ENCODE results near the gene PAM.

GRCh38 chr5:102922111-102922720 lies 167.1 kb downstream of the PAM start:
- no peak for TF ChIP-seq POLR2AphosphoS5 (IDR thresholded peaks at IDR 0.05; ENCODE audit: borderline replicate concordance, low read depth, low read length)
- no peak for TF ChIP-seq FOXP2 (optimal IDR thresholded peaks at IDR 0.05; ENCODE audit: control extremely low read depth, extremely low read length, insufficient read depth)
